HG03095 (cell line): ENCODE measurements around the gene COPB2.
"Not testable (repeated sequence)": the region's sequence is repeated elsewhere in the genome, so short reads cannot be mapped to it uniquely, and the experiment has no call there.

ENCODE experiments used
- ATAC-seq: cut with Tn5 transposase; IDR thresholded peaks from one replicate; pipeline ENCODE4 v1.9.1; 2021; ENCODE audit warnings: moderate library complexity; ENCODE audit not compliant: unreplicated experiment

The COPB2 gene

GRCh38 chr3:139380575-139380974 lies 8.9 kb downstream of the COPB2 start:
- ATAC-seq: no peak

- ATAC-seq: no peak
Observed at GRCh38 chr3:139378587-139379241, 10.7 kb downstream of the COPB2 start.

- no peak for ATAC-seq
Observed at GRCh38 chr3:139377378-139377777, 12.1 kb downstream of the COPB2 start.

GRCh38 chr3:139374099-139374498 lies 15.3 kb downstream of the COPB2 start:
- ATAC-seq: no peak

- no peak for ATAC-seq
Observed at GRCh38 chr3:139364549-139364948, 24.9 kb downstream of the COPB2 start.

- no peak for ATAC-seq
Observed at GRCh38 chr3:139361276-139361675, 28.2 kb downstream of the COPB2 start.

- ATAC-seq: no peak
Observed at GRCh38 chr3:139358841-139359562, 30.4 kb downstream of the COPB2 start.

- peak; percentile 59 for ATAC-seq
Observed at GRCh38 chr3:139357899-139358298, 31.5 kb downstream of the COPB2 start.

- no peak for ATAC-seq
Observed at GRCh38 chr3:139355891-139356290, 33.6 kb downstream of the COPB2 start.

- no peak for ATAC-seq
Observed at GRCh38 chr3:139355476-139355875, 34.0 kb downstream of the COPB2 start.

- no peak for ATAC-seq
Observed at GRCh38 chr3:139354661-139355060, 34.8 kb downstream of the COPB2 start.

GRCh38 chr3:139353920-139354556 lies 35.4 kb downstream of the COPB2 start:
- ATAC-seq: no peak

GRCh38 chr3:139346771-139347170 lies 42.7 kb downstream of the COPB2 start:
- ATAC-seq: no peak

GRCh38 chr3:139343895-139344856 lies 45.3 kb downstream of the COPB2 start, which contains the start of gene MRPS22:
Gene MRPS22, plus strand, starts transcription at chr3:139344020. Its CDS starts 7 bp downstream, at chr3:139344027.
- ATAC-seq: peak; percentile 98

- ATAC-seq: no peak
Observed at GRCh38 chr3:139342054-139342453, 47.4 kb downstream of the COPB2 start.

- no peak for ATAC-seq
Observed at GRCh38 chr3:139340784-139341183, 48.7 kb downstream of the COPB2 start.

GRCh38 chr3:139339219-139339906 lies 50.1 kb downstream of the COPB2 start:
- no peak for ATAC-seq

GRCh38 chr3:139338405-139338804 lies 51.0 kb downstream of the COPB2 start:
- no peak for ATAC-seq

GRCh38 chr3:139334675-139335074 lies 54.8 kb downstream of the COPB2 start:
- not testable (repeated sequence) for ATAC-seq

GRCh38 chr3:139332092-139332491 lies 57.4 kb downstream of the COPB2 start:
- no peak for ATAC-seq
